ENCODE data around the gene PDE4B. TPM values are rescaled to one million over a fixed set of nuclear protein-coding genes. Genes with fewer than 3 reads are reported as not detected.

PDE4B gene
- polyA plus RNA-seq, 1 donor from 2014 or later = 135 TPM

DNA sequence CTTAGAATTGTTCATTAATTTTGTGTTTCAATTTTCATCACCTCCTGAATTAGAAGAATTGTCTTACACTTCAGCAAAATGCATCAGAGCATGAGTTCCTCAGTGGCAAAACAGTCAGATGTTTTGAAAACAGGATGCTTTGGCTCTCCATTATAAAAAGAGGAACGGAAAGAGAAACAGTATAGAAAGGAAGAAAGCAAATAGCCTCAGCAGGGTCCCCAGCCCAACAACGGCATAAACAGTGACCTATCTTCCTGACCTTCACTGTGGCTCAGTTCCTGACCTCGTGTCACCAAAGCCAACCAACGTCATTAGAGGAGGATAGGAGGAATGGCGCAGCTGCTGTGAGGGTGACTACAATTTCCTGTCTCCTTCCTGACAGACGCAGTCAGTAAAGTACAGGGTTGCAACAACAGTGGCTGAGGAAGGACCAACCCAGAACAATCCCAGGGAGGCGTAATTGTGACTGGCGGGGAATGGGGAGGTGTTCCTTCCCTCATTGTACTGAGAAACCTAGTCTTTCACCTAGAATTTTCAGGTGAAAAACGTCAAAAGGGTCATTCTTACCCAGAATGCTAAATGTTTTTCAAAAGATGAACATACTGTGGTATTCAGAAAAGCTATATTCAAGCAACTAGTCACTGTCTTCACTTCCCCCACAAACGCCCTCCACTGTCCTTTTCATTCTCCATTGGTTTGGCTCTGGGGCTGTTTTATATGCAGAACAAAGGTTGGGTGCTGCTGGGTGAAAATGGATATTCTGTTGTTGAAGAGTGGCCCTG is 543.4 kb downstream of the PDE4B start:
- Histone ChIP-seq H3K9ac (ENCODE audit: low read length) (no peak overlapping the region), H3K4me3 (ENCODE audit: low read length) (no peak overlapping the region), H4K20me1 (ENCODE audit: insufficient read depth) (no peaks in the 10 kb centered on the region), H3K4me2 (ENCODE audit: low read length) (no peak overlapping the region), H3K9me2 (ENCODE audit: insufficient read depth, low read length) (no peaks in the 10 kb centered on the region), H3K27me3 (ENCODE audit: insufficient read depth, low read depth, low read length) (no peaks in the 10 kb centered on the region), H2AFZ (ENCODE audit: low read depth, low read length) (no peak overlapping the region), H3K27ac (ENCODE audit: low read length) (no peak overlapping the region), H3K36me3 (ENCODE audit: insufficient read depth, low read length) (no peaks in the 10 kb centered on the region), H3K79me2 (replicated peaks; ENCODE audit: insufficient read depth, low read length) (peaks cover 9% of the 10 kb centered on the region), H3K9me3 (ENCODE audit: low read length) (no peaks in the 10 kb centered on the region), H3F3A (ENCODE audit: insufficient read depth, low read length, poor library complexity, severe bottlenecking) (no peaks in the 10 kb centered on the region)
- no peak for TF ChIP-seq SMC3 (conservative IDR thresholded peaks at IDR 0.05; ENCODE audit: poor library complexity)
- TF ChIP-seq EP300 (conservative IDR thresholded peaks at IDR 0.05; ENCODE audit: poor library complexity, severe bottlenecking) = no peak
- TF ChIP-seq, protein P1, sequence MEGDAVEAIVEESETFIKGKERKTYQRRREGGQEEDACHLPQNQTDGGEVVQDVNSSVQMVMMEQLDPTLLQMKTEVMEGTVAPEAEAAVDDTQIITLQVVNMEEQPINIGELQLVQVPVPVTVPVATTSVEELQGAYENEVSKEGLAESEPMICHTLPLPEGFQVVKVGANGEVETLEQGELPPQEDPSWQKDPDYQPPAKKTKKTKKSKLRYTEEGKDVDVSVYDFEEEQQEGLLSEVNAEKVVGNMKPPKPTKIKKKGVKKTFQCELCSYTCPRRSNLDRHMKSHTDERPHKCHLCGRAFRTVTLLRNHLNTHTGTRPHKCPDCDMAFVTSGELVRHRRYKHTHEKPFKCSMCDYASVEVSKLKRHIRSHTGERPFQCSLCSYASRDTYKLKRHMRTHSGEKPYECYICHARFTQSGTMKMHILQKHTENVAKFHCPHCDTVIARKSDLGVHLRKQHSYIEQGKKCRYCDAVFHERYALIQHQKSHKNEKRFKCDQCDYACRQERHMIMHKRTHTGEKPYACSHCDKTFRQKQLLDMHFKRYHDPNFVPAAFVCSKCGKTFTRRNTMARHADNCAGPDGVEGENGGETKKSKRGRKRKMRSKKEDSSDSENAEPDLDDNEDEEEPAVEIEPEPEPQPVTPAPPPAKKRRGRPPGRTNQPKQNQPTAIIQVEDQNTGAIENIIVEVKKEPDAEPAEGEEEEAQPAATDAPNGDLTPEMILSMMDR (IDR thresholded peaks at IDR 0.05; ENCODE audit: poor library complexity, severe bottlenecking) = no peak
- TF ChIP-seq EZH2 (IDR thresholded peaks at IDR 0.05; ENCODE audit: borderline replicate concordance, insufficient read depth, low read length, poor library complexity, severe bottlenecking) = no peak
- TF ChIP-seq POLR2AphosphoS5 (IDR thresholded peaks at IDR 0.05) = no peak
- TF ChIP-seq TAF1 (IDR thresholded peaks at IDR 0.05; ENCODE audit: low read depth) = no peak
- TF ChIP-seq RAD21 (conservative IDR thresholded peaks at IDR 0.05) = no peak
- TF ChIP-seq, protein P2, sequence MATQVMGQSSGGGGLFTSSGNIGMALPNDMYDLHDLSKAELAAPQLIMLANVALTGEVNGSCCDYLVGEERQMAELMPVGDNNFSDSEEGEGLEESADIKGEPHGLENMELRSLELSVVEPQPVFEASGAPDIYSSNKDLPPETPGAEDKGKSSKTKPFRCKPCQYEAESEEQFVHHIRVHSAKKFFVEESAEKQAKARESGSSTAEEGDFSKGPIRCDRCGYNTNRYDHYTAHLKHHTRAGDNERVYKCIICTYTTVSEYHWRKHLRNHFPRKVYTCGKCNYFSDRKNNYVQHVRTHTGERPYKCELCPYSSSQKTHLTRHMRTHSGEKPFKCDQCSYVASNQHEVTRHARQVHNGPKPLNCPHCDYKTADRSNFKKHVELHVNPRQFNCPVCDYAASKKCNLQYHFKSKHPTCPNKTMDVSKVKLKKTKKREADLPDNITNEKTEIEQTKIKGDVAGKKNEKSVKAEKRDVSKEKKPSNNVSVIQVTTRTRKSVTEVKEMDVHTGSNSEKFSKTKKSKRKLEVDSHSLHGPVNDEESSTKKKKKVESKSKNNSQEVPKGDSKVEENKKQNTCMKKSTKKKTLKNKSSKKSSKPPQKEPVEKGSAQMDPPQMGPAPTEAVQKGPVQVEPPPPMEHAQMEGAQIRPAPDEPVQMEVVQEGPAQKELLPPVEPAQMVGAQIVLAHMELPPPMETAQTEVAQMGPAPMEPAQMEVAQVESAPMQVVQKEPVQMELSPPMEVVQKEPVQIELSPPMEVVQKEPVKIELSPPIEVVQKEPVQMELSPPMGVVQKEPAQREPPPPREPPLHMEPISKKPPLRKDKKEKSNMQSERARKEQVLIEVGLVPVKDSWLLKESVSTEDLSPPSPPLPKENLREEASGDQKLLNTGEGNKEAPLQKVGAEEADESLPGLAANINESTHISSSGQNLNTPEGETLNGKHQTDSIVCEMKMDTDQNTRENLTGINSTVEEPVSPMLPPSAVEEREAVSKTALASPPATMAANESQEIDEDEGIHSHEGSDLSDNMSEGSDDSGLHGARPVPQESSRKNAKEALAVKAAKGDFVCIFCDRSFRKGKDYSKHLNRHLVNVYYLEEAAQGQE (IDR thresholded peaks at IDR 0.05; ENCODE audit: borderline replicate concordance) = no peak
- TF ChIP-seq MXI1 (conservative IDR thresholded peaks at IDR 0.05; ENCODE audit: poor library complexity, severe bottlenecking) = no peak

DNA sequence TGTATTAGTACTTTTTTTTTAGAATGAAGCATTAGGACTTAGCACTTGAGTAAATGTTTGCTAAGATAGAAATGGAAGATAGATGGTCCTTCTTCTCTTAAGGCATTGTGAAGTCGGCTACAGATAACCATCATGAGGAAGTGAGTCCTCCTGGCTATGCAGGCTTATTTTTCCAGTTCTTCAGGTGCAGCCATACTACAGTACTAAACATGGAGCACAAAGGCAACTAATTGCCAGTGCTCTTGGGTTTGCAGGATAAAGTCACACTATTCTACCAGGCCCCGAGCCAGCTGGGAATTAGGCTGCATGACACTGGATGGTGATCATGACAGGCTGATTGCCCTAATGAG is 543.9 kb downstream of the PDE4B start:
- H3K4me2 ChIP-seq (ENCODE audit: low read length) = no peak overlapping the region
- TF ChIP-seq EP300 (conservative IDR thresholded peaks at IDR 0.05; ENCODE audit: poor library complexity, severe bottlenecking) = no peak
- no peak for TF ChIP-seq EZH2 (IDR thresholded peaks at IDR 0.05; ENCODE audit: borderline replicate concordance, insufficient read depth, low read length, poor library complexity, severe bottlenecking)
- TF ChIP-seq, protein P1 (IDR thresholded peaks at IDR 0.05; ENCODE audit: poor library complexity, severe bottlenecking) = no peak
- no peak for TF ChIP-seq POLR2AphosphoS5 (IDR thresholded peaks at IDR 0.05)
- H3K27ac ChIP-seq (ENCODE audit: low read length) = no peak overlapping the region
- no peaks in the 10 kb centered on the region for H3F3A ChIP-seq (ENCODE audit: insufficient read depth, low read length, poor library complexity, severe bottlenecking)
- H3K9me3 ChIP-seq (ENCODE audit: low read length) = no peaks in the 10 kb centered on the region
- H4K20me1 ChIP-seq (ENCODE audit: insufficient read depth) = no peaks in the 10 kb centered on the region
- no peak overlapping the region for H3K9ac ChIP-seq (ENCODE audit: low read length)
- no peaks in the 10 kb centered on the region for H3K27me3 ChIP-seq (ENCODE audit: insufficient read depth, low read depth, low read length)
- H3K4me3 ChIP-seq (ENCODE audit: low read length) = no peak overlapping the region
- no peak overlapping the region for H2AFZ ChIP-seq (ENCODE audit: low read depth, low read length)
- no peaks in the 10 kb centered on the region for H3K36me3 ChIP-seq (ENCODE audit: insufficient read depth, low read length)
- no peaks in the 10 kb centered on the region for H3K9me2 ChIP-seq (ENCODE audit: insufficient read depth, low read length)
- peaks cover 9% of the 10 kb centered on the region for H3K79me2 ChIP-seq (replicated peaks; ENCODE audit: insufficient read depth, low read length)

Data from neural cell (in vitro differentiated cells).